H9 (cell line): ENCODE measurements around the gene SLC35A1. TPM values are rescaled to one million over a fixed set of nuclear protein-coding genes. Genes with fewer than 3 reads are reported as not detected.

Experiments used
- DNase-seq: peaks from one replicate; pipeline ENCODE4 v3.0.0-alpha.2; 2017
- H2AFZ ChIP-seq: one replicate; pipeline ENCODE4 v1.6.1; 2013; ENCODE audit warnings: mild to moderate bottlenecking, low read length, control low read depth, moderate library complexity
- H2AK5ac ChIP-seq: 2 replicates; pipeline ENCODE4 v1.6.1; 2013; ENCODE audit warnings: low read length, control low read depth, mixed read lengths; ENCODE audit not compliant: insufficient read length
- H2BK120ac ChIP-seq: one replicate; pipeline ENCODE4 v1.6.1; 2013; ENCODE audit warnings: low read depth, mild to moderate bottlenecking, low read length, control low read depth, inconsistent platforms; ENCODE audit not compliant: poor library complexity, severe bottlenecking
- H2BK12ac ChIP-seq: 2 replicates; pipeline ENCODE4 v1.6.1; 2013; ENCODE audit warnings: low read length, control low read depth, mixed read lengths, low read depth; ENCODE audit not compliant: insufficient read length
- H2BK15ac ChIP-seq: 2 replicates; pipeline ENCODE4 v1.6.1; 2013; ENCODE audit warnings: low read depth, low read length, control low read depth
- H2BK20ac ChIP-seq: one replicate; pipeline ENCODE4 v1.6.1; 2013; ENCODE audit warnings: low read depth, mild to moderate bottlenecking, low read length, control low read depth, inconsistent platforms; ENCODE audit not compliant: poor library complexity, severe bottlenecking
- H2BK5ac ChIP-seq: 2 replicates; pipeline ENCODE4 v1.6.1; 2013; ENCODE audit warnings: low read length, control low read depth, mixed read lengths; ENCODE audit not compliant: insufficient read length
- H3K14ac ChIP-seq: 2 replicates; pipeline ENCODE4 v1.6.1; 2013; ENCODE audit warnings: low read length, control low read depth; ENCODE audit not compliant: insufficient read depth
- H3K18ac ChIP-seq: 2 replicates; pipeline ENCODE4 v1.6.1; 2013; ENCODE audit warnings: low read depth, mild to moderate bottlenecking, mixed read lengths, low read length, control low read depth; ENCODE audit not compliant: insufficient read length
- H3K23ac ChIP-seq: 2 replicates; pipeline ENCODE4 v1.6.1; 2013; ENCODE audit warnings: low read length, control low read depth, mixed read lengths, low read depth; ENCODE audit not compliant: insufficient read length
- H3K23me2 ChIP-seq: 2 replicates; pipeline ENCODE4 v1.6.1; 2013; ENCODE audit warnings: low read depth, mild to moderate bottlenecking, mixed read lengths, low read length, control low read depth; ENCODE audit not compliant: insufficient read length, poor library complexity, severe bottlenecking
- H3K27ac ChIP-seq: 2 replicates; pipeline ENCODE4 v1.5.1; 2013; ENCODE audit warnings: low read length, control low read depth, mixed read lengths, low read depth; ENCODE audit not compliant: insufficient read length
- H3K27me3 ChIP-seq: 2 replicates; pipeline ENCODE4 v1.6.1; 2013; ENCODE audit warnings: low read length, control low read depth, inconsistent platforms; ENCODE audit not compliant: insufficient read depth
- H3K4ac ChIP-seq: 2 replicates; pipeline ENCODE4 v1.6.1; 2013; ENCODE audit warnings: low read depth, mild to moderate bottlenecking, control low read depth, inconsistent platforms, low read length, moderate library complexity
- H3K4me1 ChIP-seq: 2 replicates; pipeline ENCODE4 v1.6.1; 2013; ENCODE audit warnings: low read length, control low read depth, inconsistent platforms; ENCODE audit not compliant: insufficient read depth
- H3K4me2 ChIP-seq: 2 replicates; pipeline ENCODE4 v1.6.1; 2013; ENCODE audit warnings: low read length, control low read depth, mixed read lengths; ENCODE audit not compliant: insufficient read length, insufficient read depth
- H3K56ac ChIP-seq: 2 replicates; pipeline ENCODE4 v1.6.1; 2013; ENCODE audit warnings: low read depth, mild to moderate bottlenecking, mixed read lengths, low read length, control low read depth; ENCODE audit not compliant: insufficient read length
- H3K79me1 ChIP-seq: 2 replicates; pipeline ENCODE4 v1.6.1; 2013; ENCODE audit warnings: low read depth, mild to moderate bottlenecking, moderate library complexity, low read length, control low read depth, inconsistent platforms; ENCODE audit not compliant: insufficient read depth, poor library complexity, severe bottlenecking
- H3K79me2 ChIP-seq: 2 replicates; pipeline ENCODE4 v1.6.1; 2013; ENCODE audit warnings: low read length, control low read depth, inconsistent platforms; ENCODE audit not compliant: insufficient read depth
- H3K9ac ChIP-seq: 2 replicates; pipeline ENCODE4 v1.6.1; 2013; ENCODE audit warnings: low read length, control low read depth, mixed read lengths; ENCODE audit not compliant: insufficient read length; ENCODE audit errors: extremely low read depth
- H3K9me3 ChIP-seq: one replicate; pipeline ENCODE4 v1.6.1; 2013; ENCODE audit warnings: low read depth, low read length, inconsistent platforms; ENCODE audit not compliant: control insufficient read depth
- H3T11ph ChIP-seq: one replicate; pipeline ENCODE4 v1.6.1; 2013; ENCODE audit warnings: mild to moderate bottlenecking, low read length, control low read depth, inconsistent platforms
- H4K20me1 ChIP-seq: one replicate; pipeline ENCODE4 v1.6.1; 2013; ENCODE audit not compliant: control insufficient read depth, insufficient read length, insufficient read depth
- H4K5ac ChIP-seq: 2 replicates; pipeline ENCODE4 v1.6.1; 2013; ENCODE audit warnings: low read depth, mild to moderate bottlenecking, mixed read lengths, low read length, control low read depth; ENCODE audit not compliant: insufficient read length
- H4K8ac ChIP-seq: replicated peaks from 2 replicates; pipeline ENCODE4 v1.6.1; 2013; ENCODE audit warnings: low read length, control low read depth, mixed read lengths, low read depth; ENCODE audit not compliant: insufficient read length
- H4K91ac ChIP-seq: 2 replicates; pipeline ENCODE4 v1.6.1; 2013; ENCODE audit warnings: low read depth, mild to moderate bottlenecking, moderate library complexity, mixed read lengths, low read length, control low read depth; ENCODE audit not compliant: insufficient read length
- H3K27ac Mint-ChIP-seq, 3 experiments: 2 replicates in 2 of 3; 3 replicates in 1 of 3; pipeline ENCODE4 v1.8.0; 2020 to 2021; ENCODE audit warnings: mixed read lengths in 3 of 3, mild to moderate bottlenecking in 1 of 3, moderate library complexity in 1 of 3
- H3K27me3 Mint-ChIP-seq: 2 replicates; pipeline ENCODE4 v1.8.0; 2021; ENCODE audit warnings: low read depth, mild to moderate bottlenecking, moderate library complexity, mixed read lengths
- H3K36me3 Mint-ChIP-seq, 3 experiments: 2 replicates in 2 of 3; 3 replicates in 1 of 3; pipeline ENCODE4 v1.8.0; 2020 to 2021; ENCODE audit warnings: low read depth in 3 of 3, mixed read lengths in 3 of 3; ENCODE audit not compliant: insufficient read depth in 1 of 3
- H3K4me1 Mint-ChIP-seq, 2 experiments: 2 replicates each; pipeline ENCODE4 v1.8.0; 2020; ENCODE audit warnings: mixed read lengths in 2 of 2
- H3K4me3 Mint-ChIP-seq, 2 experiments: 2 replicates in 1 of 2; 3 replicates in 1 of 2; pipeline ENCODE4 v1.8.0; 2020 to 2021; ENCODE audit warnings: mild to moderate bottlenecking in 2 of 2, mixed read lengths in 2 of 2, moderate library complexity in 1 of 2
- H3K9me3 Mint-ChIP-seq, 2 experiments: 2 replicates in 1 of 2; 3 replicates in 1 of 2; pipeline ENCODE4 v1.8.0; 2020; ENCODE audit warnings: mild to moderate bottlenecking in 2 of 2, mixed read lengths in 2 of 2, moderate library complexity in 1 of 2
- WGBS: extraction: QIAGEN DNeasy Blood & Tissue Kit; methylation state at CpG from one replicate; pipeline ENCODE4 v1.1.7; 2013; ENCODE audit warnings: missing lambda C conversion rate, low lambda C conversion rate, mixed read lengths; ENCODE audit not compliant: insufficient read length; ENCODE audit errors: extremely low coverage; 5-methylcytosine and 5-hydroxymethylcytosine counted together
- total RNA-seq: library from RNA; stranded (reverse); gene quantifications from 2 replicates; pipeline ENCODE4 v1.2.1, GENCODE V29; 2021
- TF ChIP-seq, protein P1 (sequence below): fragments of 200-600 bp; sonication (generic); conservative IDR thresholded peaks from 3 replicates; pipeline ENCODE4 v1.8.0; 2021; ENCODE audit warnings: antibody characterized with exemption, mild to moderate bottlenecking

SLC35A1 gene
- total RNA-seq, 1 experiment from 2014 or later, result 6.1 TPM

DNA sequence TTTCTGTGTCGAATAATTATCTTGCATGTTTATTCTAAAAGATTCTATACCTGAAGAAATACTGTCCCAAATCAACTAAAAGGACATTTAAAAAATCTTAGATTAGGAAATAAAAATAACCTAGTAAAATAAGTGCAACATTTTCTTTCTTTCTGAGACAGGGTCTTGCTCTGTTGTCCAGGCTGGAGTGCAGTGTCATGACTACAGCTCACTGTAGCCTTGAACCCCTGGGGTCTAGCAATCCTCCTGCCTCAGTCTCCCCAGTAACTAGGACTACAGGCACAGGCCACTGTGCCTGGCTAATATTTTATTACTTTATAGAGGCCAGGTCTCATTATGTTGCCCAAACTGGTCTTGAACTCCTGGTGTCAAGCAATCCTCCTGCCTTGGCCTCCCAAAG is 68.3 kb downstream of the SLC35A1 start:
- Histone ChIP-seq H3K9me3 (no peaks in the 10 kb centered on the region), H2BK12ac (no peak overlapping the region), H3K79me2 (no peaks in the 10 kb centered on the region), H3K23ac (no peak overlapping the region), H4K20me1 (no peaks in the 10 kb centered on the region), H4K5ac (no peak overlapping the region), H2BK20ac (no peak overlapping the region), H3K9ac (no peak overlapping the region), H2BK5ac (no peak overlapping the region), H2BK15ac (no peak overlapping the region), H2AK5ac (no peak overlapping the region), H4K8ac (no peak overlapping the region), H3K4ac (no peak overlapping the region), H3K18ac (no peak overlapping the region), H3T11ph (no peak overlapping the region), H3K14ac (no peak overlapping the region), H3K4me1 (no peaks in the 10 kb centered on the region), H3K27ac (no peak overlapping the region), H3K4me2 (no peak overlapping the region), H4K91ac (no peak overlapping the region), H2AFZ (no peak overlapping the region), H3K27me3 (no peaks in the 10 kb centered on the region), H3K79me1 (no peaks in the 10 kb centered on the region), H3K23me2 (no peaks in the 10 kb centered on the region), H2BK120ac (no peak overlapping the region), H3K56ac (no peak overlapping the region)
- Mint-ChIP-seq H3K9me3 (peaks cover 11 to 13% of the 10 kb centered on the region in 2 experiments; a peak in 2 of 5 replicates), H3K27me3 (no peaks in the 10 kb centered on the region), H3K27ac (no peak overlapping the region), H3K4me1 (no peaks in the 10 kb centered on the region), H3K36me3 (peaks cover 40 to 69% (median 53%) of the 10 kb centered on the region in 3 experiments), H3K4me3 (no peak overlapping the region)
- WGBS, result no CpG with 5 or more reads among the region's 1 CpG
- TF ChIP-seq, protein P1, sequence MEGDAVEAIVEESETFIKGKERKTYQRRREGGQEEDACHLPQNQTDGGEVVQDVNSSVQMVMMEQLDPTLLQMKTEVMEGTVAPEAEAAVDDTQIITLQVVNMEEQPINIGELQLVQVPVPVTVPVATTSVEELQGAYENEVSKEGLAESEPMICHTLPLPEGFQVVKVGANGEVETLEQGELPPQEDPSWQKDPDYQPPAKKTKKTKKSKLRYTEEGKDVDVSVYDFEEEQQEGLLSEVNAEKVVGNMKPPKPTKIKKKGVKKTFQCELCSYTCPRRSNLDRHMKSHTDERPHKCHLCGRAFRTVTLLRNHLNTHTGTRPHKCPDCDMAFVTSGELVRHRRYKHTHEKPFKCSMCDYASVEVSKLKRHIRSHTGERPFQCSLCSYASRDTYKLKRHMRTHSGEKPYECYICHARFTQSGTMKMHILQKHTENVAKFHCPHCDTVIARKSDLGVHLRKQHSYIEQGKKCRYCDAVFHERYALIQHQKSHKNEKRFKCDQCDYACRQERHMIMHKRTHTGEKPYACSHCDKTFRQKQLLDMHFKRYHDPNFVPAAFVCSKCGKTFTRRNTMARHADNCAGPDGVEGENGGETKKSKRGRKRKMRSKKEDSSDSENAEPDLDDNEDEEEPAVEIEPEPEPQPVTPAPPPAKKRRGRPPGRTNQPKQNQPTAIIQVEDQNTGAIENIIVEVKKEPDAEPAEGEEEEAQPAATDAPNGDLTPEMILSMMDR, result no peak
- DNase-seq, result no peak
